HepG2 (cell line): ENCODE results near the gene DLL3. TPM values are rescaled to one million over a fixed set of nuclear protein-coding genes. Genes with fewer than 3 reads are reported as not detected.

Experiments used
- ATAC-seq: fragments of 200-7000 bp; cut with Tn5 transposase; 3 replicates; pipeline ENCODE4 v1.9.1; 2020; ENCODE audit warnings: mild to moderate bottlenecking, moderate library complexity
- BruUV-seq: library from RNA; stranded (reverse); fragments of 400-500 nt; replicated peaks from 2 replicates; lab custom pipeline; 2021; lab: Mats Ljungman, UMichigan
- CTCF ChIA-PET: fragments of 300-600 bp; formaldehyde crosslinking; extraction: SDS; loops from one replicate; lab custom pipeline; 2021; ENCODE audit warnings: low total read pairs, inconsistent platforms, low intra/inter-chr PET ratio; lab: Yijun Ruan, JAX
- POLR2A ChIA-PET: fragments of 350-600 bp; sonication (Branson Sonifier 250); formaldehyde crosslinking; loops from one replicate; lab custom pipeline; 2020; ENCODE audit warnings: antibody characterized with exemption, inconsistent platforms; lab: Yijun Ruan, JAX
- DNase-seq: peaks from one replicate; pipeline ENCODE4 v3.0.0-alpha.2; 2015; ENCODE audit warnings: low spot score
- FAIRE-seq: peaks from 3 replicates; lab custom pipeline; 2011; peaks lifted over from hg19 to GRCh38; lab: Jason Lieb, UNC
- H2AFZ ChIP-seq: one replicate; pipeline ENCODE4 v1.6.1; 2011; ENCODE audit warnings: low read length, inconsistent platforms
- H3K27ac ChIP-seq: fragments of 300-600 bp; 3 replicates; pipeline ENCODE4 v1.8.0; 2011; ENCODE audit warnings: mixed run types, mild to moderate bottlenecking, mixed read lengths, low read length, inconsistent platforms; ENCODE audit not compliant: insufficient read depth; ENCODE audit errors: extremely low read length
- H3K27me3 ChIP-seq, 2 experiments: fragments of 200-600 bp in 1 of 2; 2 replicates in 1 of 2; 3 replicates in 1 of 2; pipeline versions ENCODE4 v1.6.0 to v1.8.0; 2011; ENCODE audit warnings: low read length in 2 of 2, mild to moderate bottlenecking in 2 of 2, moderate library complexity in 2 of 2, inconsistent platforms in 1 of 2; ENCODE audit not compliant: insufficient read depth in 2 of 2, control insufficient read depth in 1 of 2
- H3K36me3 ChIP-seq, 2 experiments: fragments of 200-600 bp in 1 of 2; replicated peaks in 1 of 2; 2 replicates in 1 of 2; 3 replicates in 1 of 2; pipeline versions ENCODE4 v1.5.1 to v1.8.0; 2011; ENCODE audit warnings: low read length in 2 of 2, inconsistent platforms in 1 of 2; ENCODE audit not compliant: insufficient read depth in 2 of 2, control insufficient read depth in 1 of 2
- H3K4me1 ChIP-seq: 2 replicates; pipeline ENCODE4 v1.5.1; 2012; ENCODE audit warnings: low read length, inconsistent platforms; ENCODE audit not compliant: insufficient read depth
- H3K4me2 ChIP-seq: 2 replicates; pipeline ENCODE4 v1.6.0; 2011; ENCODE audit warnings: low read depth, low read length, inconsistent platforms
- H3K4me3 ChIP-seq, 3 experiments: fragments of 200-600 bp in 1 of 3; sonication (generic), shearing (Covaris generic) in 1 of 3; replicated peaks in 1 of 3; 2 replicates each; pipeline ENCODE4 v1.5.1; 2011 to 2016; ENCODE audit warnings: low read length in 3 of 3, inconsistent platforms in 2 of 3, low read depth in 2 of 3, mild to moderate bottlenecking in 2 of 3, control low read depth in 1 of 3, mixed read lengths in 1 of 3; ENCODE audit not compliant: insufficient read depth in 1 of 3
- H3K79me2 ChIP-seq: one replicate; pipeline ENCODE4 v1.6.1; 2011; ENCODE audit warnings: low read length, inconsistent platforms; ENCODE audit not compliant: insufficient read depth
- H3K9ac ChIP-seq: 2 replicates; pipeline ENCODE4 v1.6.0; 2011; ENCODE audit warnings: mild to moderate bottlenecking, low read depth, low read length, inconsistent platforms; ENCODE audit not compliant: insufficient read depth
- H3K9me3 ChIP-seq: 2 replicates; pipeline ENCODE4 v1.5.1; 2012; ENCODE audit warnings: mild to moderate bottlenecking, low read length
- H4K20me1 ChIP-seq: 2 replicates; pipeline ENCODE4 v1.6.0; 2011; ENCODE audit warnings: inconsistent platforms, mild to moderate bottlenecking, low read length, moderate library complexity; ENCODE audit not compliant: insufficient read depth
- CREB1 ChIP-seq, 2 experiments: fragments of 450-650 bp in 1 of 2; IDR thresholded peaks; 2 replicates each; pipeline ENCODE4 v1.6.1; 2016 to 2017; ENCODE audit warnings: control low read depth in 1 of 2, mild to moderate bottlenecking in 1 of 2, missing compliant biosample characterization in 1 of 2, missing genetic modification characterization in 1 of 2
- KIAA2018 ChIP-seq: sonication (generic); formaldehyde crosslinking; IDR thresholded peaks from 2 replicates; pipeline ENCODE4 v1.5.0; 2020; ENCODE audit warnings: mild to moderate bottlenecking, missing genetic modification reagents, borderline replicate concordance
- NCOR1 ChIP-seq: fragments of 200-600 bp; sonication (generic); IDR thresholded peaks from 2 replicates; pipeline ENCODE4 v1.7.0; 2017; ENCODE audit warnings: antibody characterized with exemption, low read length, borderline replicate concordance
- SP5 ChIP-seq: IDR thresholded peaks from 2 replicates; pipeline ENCODE4 v1.6.1; 2016; ENCODE audit warnings: low read depth, borderline replicate concordance
- ZC3H4 ChIP-seq: sonication (generic); formaldehyde crosslinking; IDR thresholded peaks from 2 replicates; pipeline ENCODE4 v1.4.0; 2020; ENCODE audit warnings: missing genetic modification reagents, borderline replicate concordance
- ZNF225 ChIP-seq: sonication (generic); formaldehyde crosslinking; IDR thresholded peaks from 2 replicates; pipeline ENCODE4 v1.4.0; 2020; ENCODE audit warnings: mild to moderate bottlenecking, missing genetic modification reagents
- ZNF563 ChIP-seq: sonication (generic); formaldehyde crosslinking; IDR thresholded peaks from 2 replicates; pipeline ENCODE4 v1.8.0; 2022; ENCODE audit warnings: mild to moderate bottlenecking, moderate library complexity, missing genetic modification reagents
- WGBS: methylation state at CpG from one replicate; pipeline ENCODE4 v1.1.6; 2017; ENCODE audit warnings: low lambda C conversion rate; 5-methylcytosine and 5-hydroxymethylcytosine counted together
- in situ Hi-C: cut with HindIII; loops from 2 replicates; pipeline ENCODE4 v1.10.0; 2017; ENCODE audit warnings: low pct_unique_long_range_greater_than_20kb; ENCODE audit not compliant: extremely low pct_ligation_motif_present
- intact Hi-C: fragments of 100-400 bp; cut with micrococcal nuclease; formaldehyde crosslinking; loops from one replicate; pipeline ENCODE4 v1.10.0; 2022; ENCODE audit not compliant: unreplicated experiment
- polyA plus RNA-seq, 8 experiments: library from polyadenylated mRNA; depleted of rRNA in 3 of 8; stranded (reverse) in 7 of 8; unstranded in 1 of 8; fragments of >200 nt; fragmentation: Illumina TruSeq in 4 of 8; extraction: Trizol in 4 of 8; gene quantifications; 2 replicates each; pipeline versions ENCODE4 v1.2.1 to v1.2.3, GENCODE V29; 2011 to 2016; ENCODE audit warnings: low read depth in 4 of 8, missing spikeins in 1 of 8, mixed read lengths in 1 of 8; ENCODE audit not compliant: insufficient read depth in 1 of 8
- total RNA-seq, 5 experiments: library from RNA; depleted of rRNA; stranded (reverse); fragments of >200 nt; fragmentation: Illumina TruSeq; extraction: Trizol; gene quantifications; 2 replicates each; pipeline ENCODE4 v1.2.3, GENCODE V29; 2016; ENCODE audit warnings: low read depth in 1 of 5

DLL3 gene
- total and polyA plus RNA-seq, 2 of the 13 experiments (the other 11 are each of a cell fraction or from before 2014, with no cell fraction given) = 0.35 to 0.55 TPM

- CTCF ChIA-PET = no interaction called here
- peak within 1 kb of the TSS; percentile 89 for H2AFZ ChIP-seq
- POLR2A ChIA-PET = interaction anchor here (0.7 to 1.2 kb wide), 5 partner anchors 17 to 59 kb away, joined by 3 to 5 read pairs (median 3); partner anchors contain the start of gene RPS16
- H3K79me2 ChIP-seq = peaks cover 18% of the 10 kb centered on the region
- TSS peak; percentile 72 for BruUV-seq
- peaks cover 25% of the 10 kb centered on the region for H3K4me1 ChIP-seq
- 2% methylated on average over 16 of the region's 62 CpGs for WGBS
- H4K20me1 ChIP-seq = no peaks in the 10 kb centered on the region
- ATAC-seq (peak; percentile 90), DNase-seq (peak; percentile 94), FAIRE-seq (peak; percentile 72)
- H3K4me2 ChIP-seq = peak within 1 kb of the TSS; percentile 96
- H3K4me3 ChIP-seq = peak within 1 kb of the TSS; percentile 84 to 96 (median 94)
- H3K27ac ChIP-seq = peak within 1 kb of the TSS; percentile 89
- intact Hi-C loops = no loop called here
- H3K9ac ChIP-seq = peak within 1 kb of the TSS; percentile 99
- no peaks in the 10 kb centered on the region; a peak in 1 of 5 replicates for H3K27me3 ChIP-seq
- in situ Hi-C loops = no loop called here
- peaks cover 6 to 33% of the 10 kb centered on the region in 2 experiments; a peak in 3 of 5 replicates for H3K36me3 ChIP-seq
- H3K9me3 ChIP-seq = no peaks in the 10 kb centered on the region
- peak; percentile 58; the same call in 1 of the 2 replicates for TF ChIP-seq ZNF563 (CRISPR knock-in tag)
- TF ChIP-seq NCOR1 = peak; percentile 26; the same call in 1 of the 2 replicates
- no peak for TF ChIP-seq ZC3H4
- TF ChIP-seq ZNF225 (CRISPR knock-in tag) = peak; percentile 73; the same call in 1 of the 2 replicates
- peak; percentile 79 for TF ChIP-seq CREB1 (IDR thresholded peaks at IDR 0.05)
- TF ChIP-seq CREB1 (CRISPR knock-in tag; IDR thresholded peaks at IDR 0.05) = peak; percentile 90
- no peak for TF ChIP-seq KIAA2018
- TF ChIP-seq SP5 = peak; percentile 91; the same call in 1 of the 2 replicates
These were observed 18.2 kb upstream of the DLL3 start, which contains the start of gene TIMM50 for GRCh38 chr19:39480337-39481228. TIMM50 (plus strand) TSS chr19:39480838; CDS start chr19:39480854, 16 bp downstream.
